Smooth muscle cell (in vitro differentiated cells): ENCODE measurements around the gene LRRC61. TPM values are rescaled to one million over a fixed set of nuclear protein-coding genes. Genes with fewer than 3 reads are reported as not detected.

Source experiments
- DNase-seq: peaks from one replicate; lab custom pipeline; 2025; ENCODE audit not compliant: unreplicated experiment; lab: John Stamatoyannopoulos, UW
- H2AFZ ChIP-seq: fragments of 200-600 bp; sonication (generic); 2 replicates; pipeline ENCODE4 v1.6.0; 2016; ENCODE audit warnings: antibody characterized with exemption, low read depth, mild to moderate bottlenecking
- H3F3A ChIP-seq: fragments of 200-600 bp; sonication (generic); 2 replicates; pipeline ENCODE4 v1.6.0; 2017; ENCODE audit warnings: antibody characterized with exemption, low read depth
- H3K27ac ChIP-seq: fragments of 200-600 bp; sonication (generic); 2 replicates; pipeline ENCODE4 v1.5.1; 2016; ENCODE audit warnings: low read depth, mild to moderate bottlenecking
- H3K27me3 ChIP-seq: fragments of 200-600 bp; sonication (generic); 2 replicates; pipeline ENCODE4 v1.6.1; 2016; ENCODE audit warnings: low read depth, mild to moderate bottlenecking
- H3K36me3 ChIP-seq: fragments of 200-600 bp; sonication (generic); 2 replicates; pipeline ENCODE4 v1.5.1; 2016; ENCODE audit warnings: low read depth
- H3K4me1 ChIP-seq: fragments of 200-600 bp; sonication (generic); 2 replicates; pipeline ENCODE4 v1.5.1; 2016; ENCODE audit warnings: low read depth
- H3K4me2 ChIP-seq: fragments of 200-600 bp; sonication (generic); 2 replicates; pipeline ENCODE4 v1.6.0; 2016; ENCODE audit warnings: mild to moderate bottlenecking
- H3K4me3 ChIP-seq: fragments of 200-600 bp; sonication (generic); 2 replicates; pipeline ENCODE4 v1.5.1; 2016; ENCODE audit warnings: mild to moderate bottlenecking
- H3K79me2 ChIP-seq: fragments of 200-600 bp; sonication (generic); 2 replicates; pipeline ENCODE4 v1.6.0; 2016; ENCODE audit warnings: low read depth, mild to moderate bottlenecking
- H3K9ac ChIP-seq: fragments of 200-600 bp; sonication (generic); 2 replicates; pipeline ENCODE4 v1.6.0; 2016; ENCODE audit warnings: low read depth
- H3K9me3 ChIP-seq: fragments of 200-600 bp; sonication (generic); replicated peaks from 2 replicates; pipeline ENCODE4 v1.5.1; 2016; ENCODE audit warnings: low read depth
- H4K20me1 ChIP-seq: fragments of 200-600 bp; sonication (generic); 2 replicates; pipeline ENCODE4 v1.6.0; 2016; ENCODE audit warnings: low read depth
- CTCF ChIP-seq: fragments of 200-600 bp; sonication (generic); IDR thresholded peaks from 2 replicates; pipeline ENCODE4 v1.5.1; 2017; ENCODE audit warnings: borderline replicate concordance, mild to moderate bottlenecking, antibody characterized with exemption; ENCODE audit not compliant: insufficient read depth, poor library complexity, severe bottlenecking
- WGBS: methylation state at CpG from one replicate; pipeline ENCODE4 v1.1.7; 2016; ENCODE audit warnings: low lambda C conversion rate; 5-methylcytosine and 5-hydroxymethylcytosine counted together
- polyA plus RNA-seq: library from polyadenylated mRNA; unstranded; fragments of >200 nt; fragmentation: Nextera tagmentation; extraction: Ambion mirVana; gene quantifications from 2 replicates; pipeline ENCODE4 v1.2.1, GENCODE V29; 2016
- total RNA-seq: library from RNA; depleted of rRNA; stranded (reverse); fragments of >200 nt; gene quantifications from 2 replicates; pipeline ENCODE4 v1.2.3, GENCODE V29; 2014

The LRRC61 gene
- total and polyA plus RNA-seq, 2 experiments from 2014 or later: 6.9 to 14.7 TPM

GRCh38 chr7:150381096-150381495 lies 57.9 kb downstream of the LRRC61 start:
- DNase-seq: no peak
- Histone ChIP-seq H3K79me2 (peaks cover 27% of the 10 kb centered on the region), H4K20me1 (peaks cover 53% of the 10 kb centered on the region), H3K27me3 (no peaks in the 10 kb centered on the region), H2AFZ (no peak overlapping the region), H3K36me3 (no peaks in the 10 kb centered on the region), H3K9ac (no peak overlapping the region), H3K4me2 (peak overlapping the region; percentile 83), H3K4me3 (no peak overlapping the region), H3F3A (peaks cover 23% of the 10 kb centered on the region), H3K27ac (no peak overlapping the region), H3K9me3 (no peaks in the 10 kb centered on the region), H3K4me1 (peaks cover 66% of the 10 kb centered on the region)
- no peak for TF ChIP-seq CTCF
- 85% methylated on average over 9 of the region's 9 CpGs for WGBS

GRCh38 chr7:150381785-150382122 lies 58.6 kb downstream of the LRRC61 start:
- Histone ChIP-seq H3K27me3 (no peaks in the 10 kb centered on the region), H3F3A (peaks cover 18% of the 10 kb centered on the region), H3K36me3 (no peaks in the 10 kb centered on the region), H3K4me1 (peaks cover 73% of the 10 kb centered on the region), H3K4me2 (no peak overlapping the region), H3K4me3 (no peak overlapping the region), H3K79me2 (peaks cover 27% of the 10 kb centered on the region), H3K9me3 (no peaks in the 10 kb centered on the region), H4K20me1 (peaks cover 59% of the 10 kb centered on the region), H3K27ac (no peak overlapping the region), H2AFZ (no peak overlapping the region), H3K9ac (no peak overlapping the region)
- no peak for DNase-seq
- TF ChIP-seq CTCF: no peak
- WGBS: 80% methylated on average over 1 of the region's 1 CpG

- Histone ChIP-seq H3F3A (peaks cover 14% of the 10 kb centered on the region), H2AFZ (no peak overlapping the region), H3K27ac (no peak overlapping the region), H4K20me1 (peaks cover 61% of the 10 kb centered on the region), H3K4me3 (no peak overlapping the region), H3K9me3 (no peaks in the 10 kb centered on the region), H3K4me1 (peaks cover 74% of the 10 kb centered on the region), H3K9ac (no peak overlapping the region), H3K36me3 (no peaks in the 10 kb centered on the region), H3K27me3 (no peaks in the 10 kb centered on the region), H3K4me2 (no peak overlapping the region), H3K79me2 (peaks cover 27% of the 10 kb centered on the region)
- 90% methylated on average over 20 of the region's 20 CpGs for WGBS
- TF ChIP-seq CTCF: no peak
- no peak for DNase-seq
Observed at GRCh38 chr7:150382123-150382843, 59.1 kb downstream of the LRRC61 start.

- no peak overlapping the region for H2AFZ ChIP-seq
- H3K36me3 ChIP-seq: no peaks in the 10 kb centered on the region
- peaks cover 61% of the 10 kb centered on the region for H4K20me1 ChIP-seq
- H3K9me3 ChIP-seq: no peaks in the 10 kb centered on the region
- H3K9ac ChIP-seq: no peak overlapping the region
- H3F3A ChIP-seq: peaks cover 8% of the 10 kb centered on the region
- H3K4me2 ChIP-seq: no peak overlapping the region
- H3K79me2 ChIP-seq: peaks cover 27% of the 10 kb centered on the region
- no peaks in the 10 kb centered on the region for H3K27me3 ChIP-seq
- 90% methylated on average over 4 of the region's 4 CpGs for WGBS
- peaks cover 69% of the 10 kb centered on the region for H3K4me1 ChIP-seq
- H3K27ac ChIP-seq: no peak overlapping the region
- H3K4me3 ChIP-seq: no peak overlapping the region
- no peak for TF ChIP-seq CTCF
- no peak for DNase-seq
Observed at GRCh38 chr7:150382844-150383225, 59.7 kb downstream of the LRRC61 start.
